HG02943 (cell line): Measurements from ENCODE around the gene VAMP7.
"Not testable (repeated sequence)": the region's sequence is repeated elsewhere in the genome, so short reads cannot be mapped to it uniquely, and the experiment has no call there.

ENCODE experiments used
- ATAC-seq: cut with Tn5 transposase; IDR thresholded peaks from one replicate; pipeline ENCODE4 v1.9.1; 2021; ENCODE audit warnings: mild to moderate bottlenecking, low read depth, moderate library complexity; ENCODE audit not compliant: unreplicated experiment

Gene VAMP7

DNA sequence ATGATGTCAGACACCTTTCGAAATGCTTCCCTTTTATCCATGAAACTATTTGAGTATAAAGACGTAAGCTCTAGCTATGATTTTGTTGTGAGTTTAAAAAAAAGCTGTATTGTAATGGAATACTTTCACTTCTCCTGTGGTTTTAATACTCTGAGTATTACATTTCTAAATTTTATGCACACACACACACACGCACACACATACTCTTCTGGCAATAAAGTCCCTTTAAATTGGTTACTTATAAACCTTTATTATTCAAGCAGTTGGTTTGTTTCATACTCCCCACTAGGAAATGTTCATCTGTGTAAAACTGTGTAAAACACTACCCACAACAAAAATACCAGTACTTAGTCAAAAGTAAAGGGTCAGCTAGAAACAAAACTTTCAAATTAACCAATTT is 18.2 kb downstream of the VAMP7 start:
- ATAC-seq, result no peak

DNA sequence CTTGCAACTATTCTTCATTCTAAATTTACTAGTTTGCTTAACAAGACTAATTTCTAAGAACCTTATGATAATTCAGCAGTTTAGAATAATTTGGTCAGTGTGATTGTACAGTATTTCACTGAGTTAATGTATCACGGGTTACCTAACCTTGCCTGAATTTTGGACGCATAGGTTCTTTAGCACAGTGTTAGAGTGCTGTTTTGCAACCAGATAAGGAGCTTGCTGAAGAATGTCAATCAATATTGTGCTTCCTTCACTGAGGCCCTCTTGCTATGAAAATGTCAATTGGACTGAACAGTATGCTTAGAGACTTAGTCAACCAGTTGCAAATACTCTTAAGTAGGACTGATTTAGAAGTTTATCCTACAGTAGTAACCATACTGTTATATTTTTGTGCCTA is 19.6 kb downstream of the VAMP7 start:
- ATAC-seq, result no peak

DNA sequence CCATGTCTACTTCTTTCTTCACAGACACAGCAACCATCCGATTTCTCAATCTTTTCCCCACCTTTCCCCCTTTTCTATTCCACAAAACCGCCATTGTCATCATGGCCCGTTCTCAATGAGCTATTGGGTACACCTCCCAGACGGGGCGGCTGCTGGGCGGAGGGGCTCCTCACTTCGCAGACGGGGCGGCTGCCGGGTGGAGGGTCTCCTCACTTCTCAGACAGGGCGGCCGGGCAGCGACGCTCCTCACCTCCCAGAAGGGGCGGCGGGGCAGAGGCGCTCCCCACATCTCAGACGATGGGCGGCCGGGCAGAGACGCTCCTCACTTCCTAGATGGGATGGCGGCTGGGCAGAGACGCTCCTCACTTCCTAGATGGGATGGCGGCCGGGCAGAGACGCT is 26.5 kb downstream of the VAMP7 start:
- not testable (repeated sequence) for ATAC-seq

DNA sequence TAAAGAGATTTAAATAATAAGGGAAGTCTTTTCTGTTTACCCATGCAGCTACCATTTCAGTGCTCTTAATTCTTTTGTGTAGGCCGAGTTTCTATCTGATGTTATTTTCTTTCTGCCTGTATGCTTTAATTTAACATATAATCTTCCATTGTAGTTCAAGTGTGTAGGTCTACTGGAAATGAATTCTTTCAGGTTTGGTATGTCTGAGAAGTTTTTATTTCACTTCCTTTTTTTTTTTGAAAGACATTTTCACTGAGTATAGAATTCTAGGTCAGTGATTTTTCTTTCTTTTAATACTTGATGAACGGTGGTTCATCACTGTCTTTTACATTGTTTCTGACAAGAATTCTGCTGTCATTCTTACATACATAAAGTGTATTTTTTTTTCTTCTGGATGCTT is 42.1 kb downstream of the VAMP7 start:
- ATAC-seq, result no peak

DNA sequence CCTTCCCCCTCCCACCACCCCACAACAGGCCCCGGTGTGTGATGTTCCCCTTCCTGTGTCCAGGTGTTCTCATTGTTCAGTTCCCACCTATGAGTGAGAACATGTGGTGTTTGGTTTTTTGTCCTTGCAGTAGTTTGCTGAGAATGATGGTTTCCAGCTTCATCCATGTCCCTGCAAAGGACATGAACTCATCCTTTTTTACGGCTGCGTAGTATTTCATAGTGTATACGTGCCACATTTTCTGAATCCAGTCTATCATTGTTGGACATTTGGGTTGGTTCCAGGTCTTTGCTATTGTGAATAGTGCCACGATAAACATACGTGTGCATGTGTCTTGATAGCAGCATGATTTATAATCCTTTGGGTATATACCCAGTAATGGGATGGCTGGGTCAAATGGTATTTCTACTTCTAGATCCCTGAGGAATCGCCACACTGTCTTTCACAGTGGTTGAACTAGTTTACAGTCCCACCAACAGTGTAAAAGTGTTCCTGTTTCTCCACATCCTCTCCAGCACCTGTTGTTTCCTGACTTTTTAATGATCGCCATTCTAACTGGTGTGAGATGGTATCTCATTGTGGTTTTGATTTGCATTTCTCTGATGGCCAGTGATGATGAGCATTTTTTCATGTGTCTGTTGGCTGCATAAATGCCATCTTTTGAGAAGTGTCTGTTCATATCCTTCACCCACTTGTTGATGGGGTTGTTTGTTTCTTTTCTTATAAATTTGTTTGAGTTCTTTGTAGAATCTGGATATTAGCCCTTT is 49.9 kb downstream of the VAMP7 start:
- ATAC-seq, result not testable (repeated sequence)

DNA sequence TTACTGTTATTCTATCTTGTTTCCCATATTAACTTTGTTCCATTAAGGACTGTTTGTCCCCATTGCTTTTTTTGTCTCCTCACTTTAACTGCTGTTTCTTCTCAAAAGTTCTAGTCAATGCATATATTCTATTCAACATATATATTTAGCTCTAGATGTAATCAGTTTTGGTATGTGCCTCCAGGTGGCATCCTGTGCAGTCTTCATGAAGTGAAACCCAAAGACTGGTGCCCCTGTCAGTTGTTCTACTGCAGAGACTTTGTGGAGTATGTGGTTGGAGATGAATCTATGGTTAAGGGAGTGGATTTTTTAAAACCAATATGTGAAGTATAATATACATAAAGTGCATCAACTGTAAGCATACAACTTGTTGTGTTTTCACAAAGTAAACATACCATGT is 57.0 kb downstream of the VAMP7 start:
- no peak for ATAC-seq

DNA sequence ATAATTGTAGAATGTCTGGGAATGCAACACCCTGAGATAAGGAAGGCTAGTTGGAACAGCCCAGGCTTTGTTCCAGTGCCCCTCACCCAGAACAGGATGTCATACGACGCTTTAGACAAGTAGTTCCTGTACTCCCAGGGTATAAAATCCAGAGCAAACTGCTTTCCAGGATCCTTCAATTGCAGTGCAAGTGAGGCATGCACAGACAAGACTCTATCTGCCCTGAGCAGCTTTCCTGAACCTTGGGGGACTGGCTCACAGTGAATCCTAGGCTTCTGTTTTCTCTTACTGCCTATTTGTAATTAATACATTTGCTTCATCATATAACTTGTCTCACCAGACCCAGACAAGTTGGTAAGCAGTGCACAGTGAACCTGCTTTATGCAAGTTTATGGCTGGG is 68.0 kb downstream of the VAMP7 start:
- no peak for ATAC-seq

DNA sequence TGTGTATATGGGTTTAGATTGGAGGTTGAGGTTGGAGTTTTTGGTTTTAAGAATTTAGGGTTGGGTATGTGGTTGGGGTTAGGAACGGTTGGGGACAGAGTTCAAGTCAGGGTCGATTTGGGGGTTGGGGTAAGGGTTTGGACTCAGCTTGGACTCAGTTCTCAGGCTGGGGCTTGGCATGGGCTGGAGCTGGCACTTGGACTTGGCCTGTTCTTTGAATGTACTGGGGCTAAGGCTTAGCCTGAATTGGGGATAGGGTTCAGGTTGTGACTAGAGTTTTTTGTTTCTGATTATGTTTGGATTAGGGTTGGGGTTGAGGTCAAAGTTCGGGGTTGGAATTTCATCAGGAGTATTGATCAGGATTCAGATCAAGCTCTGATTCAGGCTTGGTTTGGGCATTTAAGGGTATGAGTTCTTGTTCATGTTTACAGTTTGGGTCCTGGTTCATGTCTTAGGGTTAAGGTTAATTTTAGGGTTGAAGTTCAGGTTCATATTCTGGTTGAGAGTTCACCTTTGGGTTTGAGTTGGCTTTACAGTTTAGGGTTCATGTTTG is 70.2 kb downstream of the VAMP7 start:
- no peak for ATAC-seq

DNA sequence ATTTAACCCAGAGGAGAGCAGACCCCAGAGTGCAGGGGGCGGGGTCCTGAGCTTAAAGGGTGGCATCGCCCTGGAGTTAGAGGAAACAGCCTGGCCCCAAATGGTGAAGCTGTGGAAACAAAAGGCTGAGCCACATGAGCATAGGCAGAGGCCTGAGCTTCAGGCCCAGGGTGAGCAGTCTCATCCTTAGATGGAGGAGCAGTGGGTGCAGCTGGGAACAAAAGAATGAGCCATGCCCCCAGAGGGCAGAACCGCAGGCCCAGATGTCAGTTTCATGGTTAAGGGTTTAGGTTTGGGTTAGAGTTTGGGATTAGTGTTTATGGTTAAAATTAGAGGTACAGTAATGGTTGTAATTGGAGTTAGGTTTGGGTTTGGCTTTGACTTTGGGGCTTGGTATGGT is 71.9 kb downstream of the VAMP7 start:
- no peak for ATAC-seq

DNA sequence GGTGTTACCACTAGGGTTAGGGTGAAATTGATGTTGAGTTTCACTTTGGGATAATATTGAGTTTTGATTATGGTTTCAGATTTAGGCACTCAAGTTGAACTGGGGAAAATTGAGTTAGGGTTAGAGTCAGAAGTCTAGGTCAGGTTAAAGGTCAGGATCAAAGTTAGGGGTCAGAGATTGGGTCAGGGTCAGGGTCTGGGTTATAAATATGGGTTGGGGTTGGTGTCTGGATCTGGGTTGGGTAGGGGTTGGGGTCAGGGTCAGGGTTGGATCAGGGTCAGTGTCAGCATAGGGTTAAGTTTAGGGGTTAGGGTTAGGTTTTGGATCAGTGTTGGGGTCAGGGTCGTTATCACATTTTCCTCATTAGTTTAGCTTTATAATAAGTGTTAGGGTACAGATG is 73.6 kb downstream of the VAMP7 start:
- ATAC-seq, result no peak

DNA sequence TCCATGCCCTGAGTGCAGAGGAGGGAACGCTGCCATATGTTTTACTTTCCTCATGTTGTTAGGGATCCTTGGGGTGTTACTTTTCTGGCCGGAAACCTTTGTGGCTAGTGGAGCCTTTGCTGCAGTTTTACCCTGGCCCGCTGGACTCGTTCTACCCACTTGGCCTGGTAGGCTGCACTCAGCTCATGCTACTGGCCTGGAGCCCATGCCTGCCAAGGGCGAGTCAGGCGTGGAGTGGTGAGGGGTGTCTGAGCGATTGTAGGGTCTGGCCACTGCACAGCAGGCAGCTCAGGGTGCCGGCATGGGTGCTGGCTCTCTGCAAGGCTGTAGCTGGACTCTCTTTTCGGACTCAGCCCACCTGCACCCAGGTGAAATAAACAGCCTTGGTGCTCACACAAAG is 75.0 kb downstream of the VAMP7 start:
- no peak for ATAC-seq

DNA sequence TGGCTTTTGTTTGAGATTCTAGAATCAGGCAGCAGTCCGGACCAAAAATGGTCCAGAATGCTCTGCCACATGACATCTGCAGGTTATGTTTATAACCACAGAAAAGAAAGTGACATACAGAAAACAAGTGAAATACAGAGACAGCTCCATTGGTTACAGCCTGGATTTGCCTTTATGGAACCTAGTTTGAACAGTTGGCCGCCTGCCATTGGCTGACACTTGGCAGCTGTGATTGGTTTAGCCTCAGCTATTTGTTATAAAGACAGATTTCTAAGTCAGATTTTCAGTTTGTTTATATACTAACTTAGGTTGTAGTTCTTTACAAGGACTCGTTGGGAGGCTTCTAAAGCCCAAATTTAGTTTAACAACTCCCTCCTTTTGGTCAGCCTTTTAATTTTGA is 75.5 kb downstream of the VAMP7 start:
- no peak for ATAC-seq

DNA sequence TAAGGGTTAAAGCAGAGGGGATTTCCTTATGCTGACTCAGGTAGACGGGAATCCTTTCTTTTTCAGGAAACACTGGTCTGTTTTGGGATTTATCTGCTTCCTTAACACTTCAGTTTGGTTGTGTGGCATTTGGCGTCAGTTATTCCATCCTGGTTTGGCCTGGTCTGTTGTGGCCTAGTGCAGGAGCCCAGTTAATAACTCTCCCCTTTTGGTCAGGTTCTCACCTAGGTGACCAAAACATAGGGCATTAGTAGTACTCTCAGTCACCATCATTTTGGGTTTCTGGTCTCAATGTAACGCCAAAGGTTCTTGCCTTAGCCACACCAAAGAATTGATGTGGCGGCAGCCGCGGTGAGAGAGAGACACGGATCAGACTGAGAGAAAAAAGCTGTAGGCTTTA is 76.7 kb downstream of the VAMP7 start:
- no peak for ATAC-seq

DNA sequence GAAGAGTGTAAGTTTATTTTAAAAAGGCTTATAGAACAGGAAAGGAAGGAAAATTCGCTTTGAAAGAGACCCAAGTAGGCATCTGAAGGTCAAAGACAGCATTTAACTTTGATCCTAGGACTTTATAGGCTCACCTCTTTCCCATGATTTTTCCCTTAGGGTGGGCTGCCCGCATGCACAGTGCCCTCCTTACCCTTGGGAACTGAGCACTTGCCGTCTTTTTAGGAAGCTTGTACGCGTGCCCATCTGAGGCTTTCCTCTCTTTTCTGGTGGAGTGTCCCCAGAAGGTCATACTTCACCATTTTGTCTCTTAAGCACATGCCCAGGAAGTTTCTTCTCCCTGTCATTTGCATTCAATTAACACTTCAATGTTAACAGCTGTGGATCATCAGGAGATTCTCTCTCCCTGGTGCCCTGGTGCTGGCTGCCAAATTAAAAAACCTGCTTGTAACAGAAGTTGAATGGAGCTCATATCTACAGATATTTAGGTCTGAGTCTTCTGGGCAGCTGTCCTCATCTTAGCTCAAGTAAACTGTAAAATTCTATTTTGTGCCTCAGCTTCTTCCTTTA is 78.0 kb downstream of the VAMP7 start:
- no peak for ATAC-seq

DNA sequence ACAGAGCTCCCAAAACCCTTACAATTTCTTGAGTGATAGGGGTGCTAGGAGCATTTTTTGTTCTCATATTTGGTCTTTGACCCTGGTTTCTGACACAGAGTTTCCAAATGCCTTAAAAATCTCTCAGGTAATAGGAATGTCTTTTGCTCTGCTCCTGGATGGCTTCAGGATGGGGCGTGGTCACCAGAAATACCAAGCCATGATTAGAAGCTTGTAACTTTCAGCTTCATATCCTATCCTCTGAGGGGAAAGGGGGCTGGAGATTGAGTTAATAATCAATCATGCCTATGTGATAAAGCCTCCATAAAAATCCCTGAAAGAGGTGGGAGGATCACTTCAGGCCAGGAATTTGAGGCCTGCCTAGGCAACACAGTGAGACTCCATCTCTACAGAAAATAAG is 81.8 kb downstream of the VAMP7 start:
- no peak for ATAC-seq

DNA sequence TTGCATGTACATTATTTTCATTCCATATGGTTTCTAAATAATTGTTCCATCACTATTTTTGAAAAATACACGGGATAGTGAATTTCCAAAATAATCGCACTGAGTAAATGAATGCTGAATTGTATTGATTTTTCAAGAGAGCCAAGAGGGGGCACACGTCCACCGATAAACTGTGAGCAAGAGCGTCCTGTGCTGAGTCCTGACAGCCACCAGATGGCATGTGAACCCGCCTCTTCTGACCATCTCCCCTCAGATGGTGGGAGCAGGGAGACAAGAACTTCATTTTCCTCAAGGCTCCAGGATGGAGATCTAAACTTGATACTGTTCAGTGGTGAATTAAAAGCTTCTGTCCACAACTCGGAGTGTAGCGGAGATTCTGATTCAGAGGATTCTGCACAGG is 85.7 kb downstream of the VAMP7 start:
- ATAC-seq, result no peak

DNA sequence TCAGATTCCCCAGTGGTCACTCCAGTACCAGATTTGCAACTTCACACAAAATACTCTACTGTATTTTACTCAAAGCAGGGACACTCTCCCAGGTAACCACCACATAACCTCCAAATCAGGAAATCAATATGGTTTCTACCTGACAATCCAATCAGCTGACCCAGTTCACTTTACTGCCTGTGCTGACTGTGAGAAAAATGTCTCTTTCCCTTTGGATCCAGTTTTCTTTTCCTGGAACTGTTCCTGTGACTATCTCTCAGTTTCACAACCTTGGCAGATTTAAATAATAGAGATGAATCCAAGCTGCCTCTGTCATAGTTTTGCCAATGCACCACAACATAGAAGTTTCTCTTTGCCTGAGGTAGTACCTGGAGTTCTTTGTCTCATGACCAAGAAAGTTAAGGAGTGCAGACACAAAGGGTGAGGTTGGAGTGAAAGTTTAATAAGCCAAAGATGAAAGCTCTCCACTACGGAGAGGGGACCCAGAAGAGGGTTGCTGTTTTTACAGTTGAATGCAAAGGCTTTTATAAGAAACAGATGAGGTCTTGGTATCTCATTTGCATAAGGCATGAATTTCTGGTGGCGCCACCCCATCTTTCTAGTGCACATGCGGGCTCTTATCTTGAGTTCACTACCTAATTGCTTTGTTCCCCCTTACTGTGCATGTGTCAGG is 86.6 kb downstream of the VAMP7 start:
- no peak for ATAC-seq

DNA sequence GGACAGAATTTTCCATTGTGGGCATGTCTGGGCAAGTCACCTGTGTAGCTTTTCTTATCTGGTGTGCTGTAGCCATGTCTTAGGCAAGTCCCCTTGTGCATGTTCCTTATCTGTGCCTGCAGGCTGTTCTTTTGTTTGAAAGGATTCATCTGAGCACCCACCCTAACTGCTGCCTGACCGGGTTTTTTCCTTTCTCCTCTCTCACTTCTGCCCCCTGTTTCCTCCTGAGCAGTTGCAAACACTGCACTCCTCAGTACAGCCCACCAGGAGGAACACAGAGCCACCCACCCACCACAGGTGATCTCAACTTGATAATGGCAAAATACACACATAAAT is 87.1 kb downstream of the VAMP7 start:
- no peak for ATAC-seq

DNA sequence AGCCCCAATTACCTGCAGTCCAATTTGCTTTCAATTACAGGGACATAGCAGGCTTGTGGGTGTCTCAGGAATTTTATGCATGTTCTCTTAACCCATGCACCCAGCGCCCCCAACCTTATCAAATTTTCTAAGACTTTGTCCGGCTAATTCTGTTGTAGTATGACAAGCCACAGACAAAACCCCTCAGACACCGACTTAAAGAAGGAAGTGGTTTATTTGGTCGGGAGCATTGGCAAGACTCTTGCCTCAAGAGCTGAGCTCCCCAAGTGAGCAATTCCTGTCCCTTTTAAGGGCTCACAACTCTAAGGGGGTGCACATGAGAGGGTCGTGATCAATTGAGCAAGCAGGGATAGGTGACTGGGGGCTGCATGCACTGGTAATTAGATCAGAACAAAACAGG is 87.6 kb downstream of the VAMP7 start:
- ATAC-seq, result no peak

DNA sequence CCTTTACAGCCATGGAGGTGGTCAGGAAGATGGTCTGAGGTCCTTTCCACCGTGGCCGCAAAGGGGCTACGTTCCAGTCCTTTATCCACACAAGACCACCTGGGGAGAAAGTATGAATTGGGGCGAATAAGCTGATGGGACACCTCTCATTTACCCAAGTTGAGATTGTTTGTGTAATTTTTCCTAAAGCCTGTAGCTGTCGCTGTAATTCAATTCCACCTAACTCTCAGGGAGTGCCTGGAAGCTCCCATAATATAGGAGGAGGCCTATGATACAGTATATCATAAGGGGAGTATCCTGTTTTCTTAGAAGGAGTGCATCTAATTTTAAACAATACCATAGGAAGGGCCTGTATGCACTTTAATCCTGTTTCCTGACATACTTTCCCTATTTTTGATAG is 90.5 kb downstream of the VAMP7 start:
- not testable (repeated sequence) for ATAC-seq

DNA sequence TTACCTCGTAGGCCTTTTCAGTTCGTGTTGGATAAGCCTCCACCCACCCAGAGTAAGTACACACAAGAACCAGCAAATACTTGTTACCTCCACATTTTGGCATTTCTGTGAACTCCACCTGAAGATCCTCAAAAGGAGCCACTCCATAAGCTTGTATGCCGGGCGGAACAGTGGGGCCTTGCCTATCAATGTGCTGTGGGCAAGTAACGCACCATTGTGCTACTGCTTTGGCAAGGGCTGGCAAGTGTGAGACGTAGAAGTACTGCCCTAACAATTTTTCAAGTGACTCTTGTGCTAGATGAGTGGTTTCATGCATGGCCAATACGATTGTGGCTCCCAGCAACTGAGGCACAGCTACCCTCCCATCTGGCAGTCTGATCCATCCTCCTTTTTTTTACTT is 91.1 kb downstream of the VAMP7 start:
- not testable (repeated sequence) for ATAC-seq

DNA sequence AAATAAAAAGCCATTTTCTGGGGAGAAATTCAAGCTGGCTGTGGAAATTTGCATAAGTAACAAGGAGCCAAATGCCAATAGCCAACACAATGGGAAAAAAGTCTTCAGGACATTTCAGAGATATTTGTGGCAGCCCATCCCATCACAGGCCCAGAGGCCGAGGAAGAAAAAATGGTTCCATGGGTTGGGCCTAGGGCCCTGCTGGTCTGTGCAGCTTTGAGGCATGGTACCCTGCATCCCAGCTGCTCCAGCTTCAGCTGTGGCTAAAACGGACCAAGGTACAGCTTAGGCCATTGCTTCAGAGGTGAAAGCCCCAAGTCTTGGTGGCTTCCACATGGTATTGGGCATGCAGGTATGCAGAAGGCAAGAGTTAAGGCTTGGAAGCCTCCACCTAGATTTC is 102.2 kb downstream of the VAMP7 start:
- no peak for ATAC-seq
